IPS DF 6.9 (cell line): Measurements from ENCODE around the gene NRXN3.

ENCODE experiments used
- DNase-seq: peaks from one replicate; pipeline ENCODE4 v3.0.0-alpha.2; 2013; ENCODE audit warnings: low read depth, low spot score
- H3K27ac ChIP-seq: one replicate; pipeline ENCODE4 v1.5.1; 2013; ENCODE audit warnings: low read length, control low read depth
- H3K27me3 ChIP-seq: 2 replicates; pipeline ENCODE4 v1.6.1; 2013; ENCODE audit warnings: mild to moderate bottlenecking, low read length; ENCODE audit not compliant: control insufficient read depth, insufficient read depth
- H3K36me3 ChIP-seq: 2 replicates; pipeline ENCODE4 v1.6.1; 2013; ENCODE audit warnings: low read length; ENCODE audit not compliant: control insufficient read depth, insufficient read depth
- H3K4me1 ChIP-seq: 2 replicates; pipeline ENCODE4 v1.6.1; 2013; ENCODE audit warnings: low read length; ENCODE audit not compliant: control insufficient read depth, insufficient read depth
- H3K4me3 ChIP-seq: 2 replicates; pipeline ENCODE4 v1.5.1; 2013; ENCODE audit warnings: mild to moderate bottlenecking, low read length
- H3K9me3 ChIP-seq: 2 replicates; pipeline ENCODE4 v1.6.1; 2013; ENCODE audit warnings: low read length, inconsistent platforms; ENCODE audit not compliant: control insufficient read depth, insufficient read depth
- WGBS: extraction: QIAGEN DNeasy Blood & Tissue Kit; methylation state at CpG from one replicate; pipeline ENCODE4 v1.1.7; 2013; ENCODE audit warnings: mixed read lengths, missing lambda C conversion rate; ENCODE audit not compliant: insufficient read length, insufficient coverage; 5-methylcytosine and 5-hydroxymethylcytosine counted together

Gene NRXN3

GRCh38 chr14:79627058-79627457 lies 1456.9 kb downstream of the NRXN3 start:
- Histone ChIP-seq H3K36me3 (no peaks in the 10 kb centered on the region), H3K9me3 (no peaks in the 10 kb centered on the region), H3K4me3 (no peak overlapping the region)

GRCh38 chr14:79629411-79630287 lies 1459.5 kb downstream of the NRXN3 start:
- H3K4me3 ChIP-seq, result no peak overlapping the region
- no peaks in the 10 kb centered on the region for H3K4me1 ChIP-seq
- no peaks in the 10 kb centered on the region for H3K36me3 ChIP-seq
- H3K9me3 ChIP-seq, result no peaks in the 10 kb centered on the region
- no peak for DNase-seq
- WGBS, result no CpG with 5 or more reads among the region's 6 CpGs
- H3K27ac ChIP-seq, result no peak overlapping the region
- H3K27me3 ChIP-seq, result no peaks in the 10 kb centered on the region

More at GRCh38 chr14:79627058-79627457, 1456.9 kb downstream of the NRXN3 start:
- Histone ChIP-seq H3K4me1 (no peaks in the 10 kb centered on the region), H3K27me3 (no peaks in the 10 kb centered on the region), H3K27ac (no peak overlapping the region)
- DNase-seq, result no peak

- Histone ChIP-seq H3K36me3 (no peaks in the 10 kb centered on the region), H3K27me3 (no peaks in the 10 kb centered on the region), H3K4me3 (no peak overlapping the region), H3K27ac (no peak overlapping the region), H3K9me3 (no peaks in the 10 kb centered on the region), H3K4me1 (no peaks in the 10 kb centered on the region)
- no peak for DNase-seq
- WGBS, result no CpG with 5 or more reads among the region's 6 CpGs
These were observed 1460.3 kb downstream of the NRXN3 start for GRCh38 chr14:79630288-79630960.

GRCh38 chr14:79631276-79631675 lies 1461.1 kb downstream of the NRXN3 start:
- Histone ChIP-seq H3K36me3 (no peaks in the 10 kb centered on the region), H3K27me3 (no peaks in the 10 kb centered on the region), H3K4me1 (no peaks in the 10 kb centered on the region), H3K27ac (no peak overlapping the region), H3K4me3 (no peak overlapping the region), H3K9me3 (no peaks in the 10 kb centered on the region)
- DNase-seq, result no peak
- no CpG with 5 or more reads among the region's 25 CpGs for WGBS

GRCh38 chr14:79638672-79639266 lies 1468.6 kb downstream of the NRXN3 start:
- Histone ChIP-seq H3K27ac (no peak overlapping the region), H3K4me3 (no peak overlapping the region), H3K9me3 (no peaks in the 10 kb centered on the region), H3K27me3 (no peaks in the 10 kb centered on the region), H3K4me1 (no peaks in the 10 kb centered on the region), H3K36me3 (no peaks in the 10 kb centered on the region)
- DNase-seq, result no peak
- WGBS, result no CpG with 5 or more reads among the region's 6 CpGs

- WGBS, result no CpG with 5 or more reads among the region's 3 CpGs
These were observed 1469.4 kb downstream of the NRXN3 start for GRCh38 chr14:79639613-79640012.

GRCh38 chr14:79641371-79641770 lies 1471.2 kb downstream of the NRXN3 start:
- no CpG with 5 or more reads among the region's 4 CpGs for whole genome bisulfite sequencing
- Histone ChIP-seq H3K4me3 (no peak overlapping the region), H3K36me3 (no peaks in the 10 kb centered on the region), H3K4me1 (no peaks in the 10 kb centered on the region), H3K27ac (no peak overlapping the region), H3K27me3 (no peaks in the 10 kb centered on the region), H3K9me3 (no peaks in the 10 kb centered on the region)
- DNase-seq, result no peak

More at GRCh38 chr14:79639613-79640012, 1469.4 kb downstream of the NRXN3 start:
- Histone ChIP-seq H3K27me3 (no peaks in the 10 kb centered on the region), H3K4me3 (no peak overlapping the region), H3K4me1 (no peaks in the 10 kb centered on the region), H3K9me3 (no peaks in the 10 kb centered on the region), H3K27ac (no peak overlapping the region), H3K36me3 (no peaks in the 10 kb centered on the region)
- DNase-seq, result no peak

- H3K36me3 ChIP-seq, result no peaks in the 10 kb centered on the region
- H3K9me3 ChIP-seq, result no peaks in the 10 kb centered on the region
- WGBS, result no CpG with 5 or more reads among the region's 1 CpG
- no peak overlapping the region for H3K27ac ChIP-seq
- no peak for DNase-seq
- no peaks in the 10 kb centered on the region for H3K4me1 ChIP-seq
- no peak overlapping the region for H3K4me3 ChIP-seq
- H3K27me3 ChIP-seq, result no peaks in the 10 kb centered on the region
These were observed 1473.0 kb downstream of the NRXN3 start for GRCh38 chr14:79643132-79643531.

- H3K4me3 ChIP-seq, result no peak overlapping the region
- no peaks in the 10 kb centered on the region for H3K4me1 ChIP-seq
- H3K9me3 ChIP-seq, result no peaks in the 10 kb centered on the region
- no peaks in the 10 kb centered on the region for H3K27me3 ChIP-seq
- no peak for DNase-seq
- H3K36me3 ChIP-seq, result no peaks in the 10 kb centered on the region
- WGBS, result no CpG with 5 or more reads among the region's 2 CpGs
- H3K27ac ChIP-seq, result no peak overlapping the region
These were observed 1475.7 kb downstream of the NRXN3 start for GRCh38 chr14:79645753-79646362.

GRCh38 chr14:79649856-79650255 lies 1479.7 kb downstream of the NRXN3 start:
- no CpG with 5 or more reads among the region's 4 CpGs for WGBS
- H3K36me3 ChIP-seq, result no peaks in the 10 kb centered on the region
- H3K9me3 ChIP-seq, result no peaks in the 10 kb centered on the region
- no peak overlapping the region for H3K4me3 ChIP-seq
- H3K27me3 ChIP-seq, result no peaks in the 10 kb centered on the region
- H3K4me1 ChIP-seq, result no peaks in the 10 kb centered on the region
- no peak overlapping the region for H3K27ac ChIP-seq
- DNase-seq, result no peak
